Ishikawa (cell line): ENCODE results near the gene SUMF2.

Source experiments
- CEBPB ChIP-seq: IDR thresholded peaks from 2 replicates; pipeline ENCODE4 v1.6.1; 2012
- CREB1 ChIP-seq: IDR thresholded peaks from 2 replicates; pipeline ENCODE4 v1.6.1; 2012; ENCODE audit warnings: low read depth
- EGR1 ChIP-seq: IDR thresholded peaks from 2 replicates; pipeline ENCODE4 v1.6.1; 2012
- EP300 ChIP-seq: IDR thresholded peaks from 2 replicates; pipeline ENCODE4 v1.6.1; 2012; ENCODE audit warnings: borderline replicate concordance
- FOXM1 ChIP-seq: IDR thresholded peaks from 2 replicates; pipeline ENCODE4 v1.6.1; 2012; ENCODE audit warnings: low read depth, borderline replicate concordance
- NFIC ChIP-seq: IDR thresholded peaks from 2 replicates; pipeline ENCODE4 v1.6.1; 2012
- RAD21 ChIP-seq: IDR thresholded peaks from 2 replicates; pipeline ENCODE4 v1.6.1; 2012; ENCODE audit warnings: low read depth
- TAF1 ChIP-seq: IDR thresholded peaks from 2 replicates; pipeline ENCODE4 v1.6.1; 2012; ENCODE audit warnings: low read depth, mild to moderate bottlenecking
- TCF12 ChIP-seq: IDR thresholded peaks from 2 replicates; pipeline ENCODE4 v1.6.1; 2012; ENCODE audit warnings: low read depth
- TEAD4 ChIP-seq: IDR thresholded peaks from 2 replicates; pipeline ENCODE4 v1.6.1; 2012
- YY1 ChIP-seq: IDR thresholded peaks from 2 replicates; pipeline ENCODE4 v1.6.1; 2012; ENCODE audit warnings: low read depth
- ZBTB7A ChIP-seq: IDR thresholded peaks from 2 replicates; pipeline ENCODE4 v1.6.1; 2012; ENCODE audit warnings: low read depth
- TF ChIP-seq, protein P1 (sequence below): IDR thresholded peaks from 2 replicates; pipeline ENCODE4 v1.6.1; 2012
- TF ChIP-seq, protein P2 (sequence below): IDR thresholded peaks from 2 replicates; pipeline ENCODE4 v1.6.1; 2012; ENCODE audit warnings: low read depth, mild to moderate bottlenecking
- TF ChIP-seq, protein P3 (sequence below): IDR thresholded peaks from 2 replicates; pipeline ENCODE4 v1.6.1; 2012

Gene SUMF2

DNA sequence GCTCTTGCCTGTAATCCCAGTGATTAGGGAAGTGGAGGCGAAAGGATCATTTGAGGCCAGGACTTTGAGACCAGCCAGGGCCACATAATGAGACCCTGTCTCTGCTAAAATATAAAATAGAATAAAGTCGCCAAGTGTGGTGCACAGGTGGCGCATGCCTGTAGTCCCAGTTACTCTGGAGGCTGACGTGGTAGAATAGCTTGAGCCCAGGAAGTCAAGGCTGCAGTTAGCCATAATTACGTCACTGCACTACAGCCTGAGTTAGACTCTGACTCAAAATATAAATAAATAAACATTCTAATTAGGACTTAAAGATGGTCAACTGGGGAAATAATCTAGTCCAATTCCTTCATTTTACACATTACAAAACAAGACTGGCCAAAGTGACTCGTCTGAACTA is 41.4 kb downstream of the SUMF2 start:
- TF ChIP-seq NFIC (no peak), FOXM1 (no peak), RAD21 (no peak), CREB1 (no peak), EGR1 (no peak), YY1 (no peak), TCF12 (no peak), CEBPB (no peak)
- TF ChIP-seq, protein P1, sequence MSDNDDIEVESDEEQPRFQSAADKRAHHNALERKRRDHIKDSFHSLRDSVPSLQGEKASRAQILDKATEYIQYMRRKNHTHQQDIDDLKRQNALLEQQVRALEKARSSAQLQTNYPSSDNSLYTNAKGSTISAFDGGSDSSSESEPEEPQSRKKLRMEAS, result no peak
- TF ChIP-seq, protein P2, sequence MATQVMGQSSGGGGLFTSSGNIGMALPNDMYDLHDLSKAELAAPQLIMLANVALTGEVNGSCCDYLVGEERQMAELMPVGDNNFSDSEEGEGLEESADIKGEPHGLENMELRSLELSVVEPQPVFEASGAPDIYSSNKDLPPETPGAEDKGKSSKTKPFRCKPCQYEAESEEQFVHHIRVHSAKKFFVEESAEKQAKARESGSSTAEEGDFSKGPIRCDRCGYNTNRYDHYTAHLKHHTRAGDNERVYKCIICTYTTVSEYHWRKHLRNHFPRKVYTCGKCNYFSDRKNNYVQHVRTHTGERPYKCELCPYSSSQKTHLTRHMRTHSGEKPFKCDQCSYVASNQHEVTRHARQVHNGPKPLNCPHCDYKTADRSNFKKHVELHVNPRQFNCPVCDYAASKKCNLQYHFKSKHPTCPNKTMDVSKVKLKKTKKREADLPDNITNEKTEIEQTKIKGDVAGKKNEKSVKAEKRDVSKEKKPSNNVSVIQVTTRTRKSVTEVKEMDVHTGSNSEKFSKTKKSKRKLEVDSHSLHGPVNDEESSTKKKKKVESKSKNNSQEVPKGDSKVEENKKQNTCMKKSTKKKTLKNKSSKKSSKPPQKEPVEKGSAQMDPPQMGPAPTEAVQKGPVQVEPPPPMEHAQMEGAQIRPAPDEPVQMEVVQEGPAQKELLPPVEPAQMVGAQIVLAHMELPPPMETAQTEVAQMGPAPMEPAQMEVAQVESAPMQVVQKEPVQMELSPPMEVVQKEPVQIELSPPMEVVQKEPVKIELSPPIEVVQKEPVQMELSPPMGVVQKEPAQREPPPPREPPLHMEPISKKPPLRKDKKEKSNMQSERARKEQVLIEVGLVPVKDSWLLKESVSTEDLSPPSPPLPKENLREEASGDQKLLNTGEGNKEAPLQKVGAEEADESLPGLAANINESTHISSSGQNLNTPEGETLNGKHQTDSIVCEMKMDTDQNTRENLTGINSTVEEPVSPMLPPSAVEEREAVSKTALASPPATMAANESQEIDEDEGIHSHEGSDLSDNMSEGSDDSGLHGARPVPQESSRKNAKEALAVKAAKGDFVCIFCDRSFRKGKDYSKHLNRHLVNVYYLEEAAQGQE, result no peak
- TF ChIP-seq, protein P3, sequence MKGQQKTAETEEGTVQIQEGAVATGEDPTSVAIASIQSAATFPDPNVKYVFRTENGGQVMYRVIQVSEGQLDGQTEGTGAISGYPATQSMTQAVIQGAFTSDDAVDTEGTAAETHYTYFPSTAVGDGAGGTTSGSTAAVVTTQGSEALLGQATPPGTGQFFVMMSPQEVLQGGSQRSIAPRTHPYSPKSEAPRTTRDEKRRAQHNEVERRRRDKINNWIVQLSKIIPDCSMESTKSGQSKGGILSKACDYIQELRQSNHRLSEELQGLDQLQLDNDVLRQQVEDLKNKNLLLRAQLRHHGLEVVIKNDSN, result no peak

DNA sequence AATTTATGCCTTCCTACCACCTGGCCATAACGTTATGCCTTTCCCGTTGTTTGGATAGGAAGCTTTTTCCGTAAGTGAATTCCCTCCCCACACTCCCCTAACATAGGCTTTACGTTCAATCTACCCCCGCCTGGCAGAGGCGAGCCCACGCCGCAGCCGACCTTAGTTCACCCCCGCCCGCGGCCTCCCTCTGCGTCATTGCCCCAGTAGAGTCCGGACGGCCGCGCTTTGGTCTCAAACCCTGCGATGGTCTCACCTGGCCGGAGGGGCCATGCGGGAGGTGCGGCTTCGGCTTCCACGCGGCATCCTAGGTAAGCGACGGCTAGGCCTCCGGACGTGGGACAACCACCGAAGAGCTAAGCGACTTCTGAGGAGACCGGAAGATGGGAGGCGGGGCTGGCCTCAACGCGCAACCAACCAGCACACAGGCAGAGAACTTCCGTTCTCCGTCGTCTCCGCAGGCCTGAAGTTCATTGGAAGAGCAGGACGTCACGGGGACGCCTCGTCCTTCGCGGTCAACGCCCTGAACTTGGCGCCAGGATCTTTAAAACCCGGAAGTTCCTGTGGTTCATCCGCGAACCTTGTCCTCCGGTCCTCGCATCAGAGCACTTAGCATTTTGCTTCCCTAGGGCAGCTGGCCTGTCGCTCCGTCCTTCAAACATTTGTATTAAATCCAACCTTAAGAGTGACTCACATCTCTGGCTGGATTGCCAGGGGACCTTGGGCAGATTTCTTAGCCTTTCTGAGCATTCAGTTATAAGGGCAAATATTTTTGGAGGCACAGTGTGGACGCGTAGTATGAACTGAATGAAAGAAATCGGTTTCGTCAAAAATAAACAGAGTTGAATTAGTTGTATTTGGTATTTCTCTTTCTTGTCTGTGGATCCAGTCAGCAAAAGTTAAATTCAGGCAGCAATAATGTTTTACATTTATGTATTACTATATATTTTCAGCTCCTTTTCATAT is 42.3 kb downstream of the SUMF2 start, which contains the start of gene CHCHD2:
Gene CHCHD2 (minus strand): TSS at position 369 of the 966 bp plus-strand sequence. CDS start 63 bp downstream, at position 306.
- no peak for TF ChIP-seq TEAD4
- no peak; the same call in 1 of the 2 replicates for TF ChIP-seq NFIC
- peak; percentile 55; the same call in 1 of the 2 replicates for TF ChIP-seq TCF12
- TF ChIP-seq, protein P3, result peak; percentile 84
- TF ChIP-seq, protein P1, result peak; percentile 82
- TF ChIP-seq, protein P2, result no peak
- TF ChIP-seq TAF1, result peak; percentile 86
- TF ChIP-seq ZBTB7A, result no peak

DNA sequence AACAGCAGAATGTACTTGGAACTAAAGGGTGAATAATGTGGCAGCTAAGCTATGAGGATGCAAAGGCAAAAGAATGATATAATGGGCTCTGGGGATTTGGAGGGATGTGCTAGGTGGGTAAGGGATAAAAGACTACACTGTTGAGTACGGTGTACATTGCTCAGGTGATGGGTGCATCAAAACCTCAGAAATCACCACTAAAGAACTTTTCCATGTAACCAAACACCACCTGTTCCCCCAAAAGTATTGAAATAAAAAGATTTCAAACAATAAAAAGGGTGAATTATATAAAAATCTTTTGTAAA is 43.8 kb downstream of the SUMF2 start:
- TF ChIP-seq, protein P1, result no peak
- TF ChIP-seq EP300 (no peak), EGR1 (no peak), ZBTB7A (no peak), CREB1 (no peak), FOXM1 (no peak), TEAD4 (no peak), YY1 (no peak)
- TF ChIP-seq, protein P3, result no peak

DNA sequence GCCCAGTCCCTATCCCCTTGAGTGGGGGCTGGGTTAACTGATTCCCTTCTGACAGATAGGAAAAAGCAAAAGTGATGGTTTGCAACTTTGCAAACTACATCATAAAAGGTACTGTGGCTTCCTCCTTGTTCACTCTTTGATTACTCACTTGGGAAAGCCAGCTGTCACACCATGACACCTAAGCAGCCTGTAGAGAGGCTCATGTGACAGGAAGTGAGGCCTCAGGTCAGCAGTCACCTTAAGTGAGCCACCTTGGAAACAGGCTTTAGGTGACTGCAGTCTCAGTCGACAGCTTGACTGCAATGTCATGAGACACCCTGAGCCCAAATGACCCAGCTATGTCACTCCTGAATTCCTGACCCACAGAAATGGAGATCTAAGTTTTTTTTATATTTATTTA is 46.5 kb downstream of the SUMF2 start:
- TF ChIP-seq TCF12 (no peak), CEBPB (no peak), FOXM1 (no peak), EP300 (no peak), CREB1 (no peak), TEAD4 (no peak), ZBTB7A (no peak), RAD21 (no peak), EGR1 (no peak), YY1 (no peak)
- TF ChIP-seq, protein P3, result no peak
- TF ChIP-seq, protein P2, result no peak
